GM19240 (cell line): Measurements from ENCODE around the gene PBX2.
"Not testable (repeated sequence)": the region's sequence is repeated elsewhere in the genome, so short reads cannot be mapped to it uniquely, and the experiment has no call there.

ENCODE experiments used
- DNase-seq: peaks from one replicate; pipeline ENCODE4 v3.0.0; 2011; ENCODE audit warnings: low spot score; ENCODE audit not compliant: insufficient read length

Gene PBX2

DNA sequence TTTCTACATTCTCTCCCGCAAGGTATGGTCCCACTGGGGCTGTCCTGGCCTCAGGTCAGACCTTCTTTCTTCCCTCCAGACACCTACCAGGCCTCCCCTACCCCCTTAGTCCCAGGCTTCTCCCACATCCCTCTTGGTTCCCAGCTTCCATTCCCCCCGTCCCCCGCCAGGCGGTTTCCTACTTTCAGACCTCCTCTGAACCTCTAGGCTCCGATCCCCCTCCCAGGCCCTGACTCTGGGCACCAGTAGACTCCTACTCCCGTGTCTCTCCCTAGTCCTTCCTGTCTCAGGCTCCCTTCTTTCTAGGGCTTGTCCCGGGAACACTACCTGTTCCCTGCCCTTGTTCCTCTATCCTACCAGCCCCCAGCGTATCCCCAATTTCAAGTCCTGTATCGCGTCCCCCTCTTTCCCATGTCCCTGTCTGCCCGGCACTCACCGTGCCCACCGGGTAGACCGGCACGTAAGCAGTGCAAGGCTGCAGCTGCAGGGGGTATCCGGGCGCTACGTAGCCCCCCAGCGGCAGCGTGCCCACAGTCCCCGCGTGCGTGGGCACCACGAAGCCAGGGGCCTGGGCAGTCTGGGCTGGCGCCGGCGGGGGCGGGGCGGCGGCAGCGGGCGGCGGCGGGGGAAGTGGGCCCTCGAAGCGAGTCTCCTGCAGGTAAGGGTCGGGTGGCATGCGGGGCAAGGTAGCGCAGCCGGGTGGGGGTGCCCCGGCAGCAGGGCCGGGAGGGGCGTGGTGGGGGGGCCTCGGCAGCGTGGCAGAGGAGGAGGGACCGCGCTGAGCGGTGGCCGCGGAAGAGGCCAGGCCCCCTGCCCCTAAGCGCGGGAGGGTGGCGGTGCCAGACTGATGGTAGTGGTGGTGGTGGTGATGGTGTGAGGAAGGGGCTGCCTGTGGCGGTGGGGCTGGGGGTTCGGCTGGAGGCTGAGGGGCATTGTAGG lies 39.8 kb downstream of the PBX2 start:
- no peak for DNase-seq

GRCh38 chr6:32149092-32149755 lies 40.8 kb downstream of the PBX2 start:
- no peak for DNase-seq

DNA sequence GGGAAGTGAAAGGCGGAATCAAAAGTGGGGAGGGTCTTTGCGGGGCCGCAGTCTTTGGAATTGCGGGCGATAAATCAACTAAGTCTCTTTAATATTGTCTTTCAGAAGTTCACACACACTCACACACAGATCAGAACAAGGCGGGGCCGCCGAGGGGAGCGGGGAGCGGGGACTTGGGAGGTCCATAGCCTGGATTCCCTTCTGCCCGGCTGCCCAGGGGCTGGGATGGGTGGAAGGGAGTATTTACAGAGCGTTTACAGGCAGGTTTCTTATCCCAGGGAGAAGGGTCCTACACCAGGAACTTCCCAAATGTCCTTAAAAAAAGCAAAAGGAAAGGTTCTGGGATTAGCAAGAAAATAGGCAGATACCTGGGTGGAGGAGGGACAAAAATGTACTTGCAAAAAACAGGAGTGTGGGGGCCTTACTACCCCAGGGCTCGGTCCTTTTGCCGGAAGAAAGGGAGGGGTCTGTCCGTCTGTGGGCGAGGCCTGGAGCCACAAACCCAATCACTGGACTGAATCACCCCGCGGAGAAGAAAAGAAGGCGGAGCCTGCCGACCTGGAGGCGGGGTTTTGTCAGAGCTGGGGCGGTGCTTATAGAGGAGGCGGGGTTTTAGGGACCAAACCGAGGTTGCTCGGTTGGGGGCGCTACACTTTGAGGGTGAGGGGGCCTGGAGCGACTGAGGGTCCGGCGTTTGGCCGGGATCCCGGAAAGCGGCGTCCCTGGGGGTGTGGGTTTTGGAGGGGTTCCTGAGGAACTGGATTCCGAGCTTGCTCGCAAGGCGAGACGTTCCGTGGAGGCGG lies 41.5 kb downstream of the PBX2 start:
- no peak for DNase-seq

GRCh38 chr6:32147401-32148132 lies 42.4 kb downstream of the PBX2 start:
- DNase-seq, result no peak

DNA sequence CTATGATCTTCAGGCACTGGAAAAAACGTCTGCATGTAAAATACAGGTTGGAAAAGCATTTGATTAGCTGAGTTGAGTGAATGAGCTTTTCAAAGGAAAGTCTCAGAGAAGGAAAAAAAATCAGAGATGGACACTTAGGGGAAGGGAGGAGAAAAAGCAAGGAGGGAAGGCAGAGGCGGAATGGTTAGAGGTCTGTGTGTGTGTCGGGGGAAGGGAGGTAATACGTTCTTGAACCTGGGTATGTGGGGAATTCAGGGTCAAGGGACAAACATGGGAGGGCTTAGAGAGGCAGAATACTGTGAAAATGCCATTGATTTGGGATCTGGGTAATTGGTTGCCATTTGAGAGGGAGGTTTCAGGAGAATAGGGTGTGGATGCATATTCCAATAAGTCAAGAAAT lies 43.3 kb downstream of the PBX2 start:
- DNase-seq, result no peak

- no peak for DNase-seq
Measured at GRCh38 chr6:32146287-32146686, 43.7 kb downstream of the PBX2 start.

DNA sequence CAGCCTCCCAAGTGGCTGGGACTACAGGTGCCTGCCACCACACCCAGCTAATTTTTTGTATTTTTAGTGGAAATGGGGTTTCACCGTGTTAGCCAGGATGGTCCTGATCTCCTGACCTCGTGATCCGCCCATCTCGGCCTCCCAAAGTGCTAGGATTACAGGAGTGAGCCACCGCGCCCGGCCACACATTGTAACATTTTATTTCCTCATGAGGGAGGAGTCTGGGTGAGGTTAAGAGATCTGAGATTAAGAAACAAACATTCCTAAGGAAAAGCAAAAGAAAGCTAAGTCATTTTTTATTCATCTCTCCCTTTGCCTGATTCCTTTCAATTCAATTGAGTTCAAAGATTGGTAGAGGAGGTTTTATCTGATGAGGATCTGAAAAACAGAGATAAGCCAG lies 45.8 kb downstream of the PBX2 start:
- DNase-seq, result not testable (repeated sequence)

DNA sequence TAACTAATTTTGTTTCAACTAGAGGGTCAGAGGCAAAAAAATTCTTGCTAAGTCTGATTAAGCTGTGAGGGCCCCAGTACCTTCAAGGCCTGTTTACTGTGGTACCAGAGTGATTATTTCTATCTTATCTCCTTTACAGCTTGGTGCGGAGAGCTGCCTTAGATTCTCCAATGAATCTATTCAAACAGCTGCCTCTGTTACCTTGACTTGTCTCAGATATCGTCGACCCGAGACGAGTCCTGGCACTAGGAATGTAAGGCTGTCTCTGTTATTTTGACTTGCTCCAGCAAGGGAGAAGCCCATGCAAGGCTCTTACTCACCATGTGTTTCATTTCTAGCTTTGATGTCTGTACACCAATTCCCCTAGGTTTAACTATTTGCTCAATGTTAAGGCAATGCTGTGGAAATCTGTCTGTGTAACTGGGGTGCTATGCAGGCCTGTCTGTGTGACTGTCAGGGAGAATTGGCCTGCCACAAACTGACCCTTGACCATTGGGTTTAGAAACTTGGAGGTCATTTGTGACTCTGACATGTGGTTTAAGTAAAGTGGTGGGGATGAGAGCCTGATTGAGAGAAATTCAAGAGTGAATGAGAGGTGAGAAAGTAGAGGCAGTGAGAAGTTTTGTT lies 49.5 kb downstream of the PBX2 start:
- DNase-seq, result no peak

DNA sequence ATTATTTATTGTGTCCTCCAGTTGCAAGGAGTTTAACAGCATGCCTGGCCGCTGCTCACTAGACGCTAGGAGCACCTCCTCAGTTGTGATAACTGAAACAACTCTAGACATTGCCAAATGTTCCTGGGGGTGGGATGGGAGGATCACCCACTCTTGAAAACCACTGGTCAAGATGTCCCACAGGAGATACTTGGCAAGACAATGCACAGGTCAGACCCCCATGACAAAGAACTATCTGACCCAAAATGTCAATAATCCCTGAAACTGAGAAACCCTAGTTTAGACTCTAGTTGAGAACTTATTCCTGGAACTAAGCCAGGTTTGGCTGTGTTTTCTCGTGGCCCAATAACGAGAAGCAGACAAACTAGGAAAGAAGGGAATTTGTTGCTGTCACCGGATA lies 50.4 kb downstream of the PBX2 start:
- DNase-seq, result no peak

DNA sequence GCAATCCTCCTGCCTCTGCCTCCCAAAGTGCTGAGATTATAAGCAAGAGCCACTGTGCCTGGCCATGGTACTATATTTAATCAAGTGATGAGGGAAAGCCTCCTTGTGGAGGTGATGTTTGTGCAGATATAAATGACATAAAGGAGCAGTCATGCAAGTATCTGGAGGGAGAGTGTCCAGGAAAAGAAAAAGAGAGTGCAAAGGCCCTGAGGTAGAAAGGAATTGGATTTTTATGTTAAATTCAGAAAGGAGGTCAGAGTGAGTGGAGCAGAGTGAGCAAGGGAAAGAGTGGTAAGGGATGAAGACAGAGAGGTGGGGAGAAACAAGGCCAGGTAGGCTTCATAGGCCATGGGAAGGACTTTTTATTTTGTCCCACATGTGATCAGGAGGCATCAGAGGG lies 52.5 kb downstream of the PBX2 start:
- DNase-seq, result no peak
